Stimulated activated CD4-positive, alpha-beta T cell treated with anti-CD3 and anti-CD28 coated beads, Interleukin-15, amount 100 ng/mL, for 1 hour (primary cell): ENCODE data around the gene DSE.

Experiments used
- DNase-seq, 2 donors: peaks; one replicate each; pipeline ENCODE4 v3.0.0-alpha.2; 2020; ENCODE audit warnings: low read depth in 1 of 2, low spot score in 1 of 2

The DSE gene

DNA sequence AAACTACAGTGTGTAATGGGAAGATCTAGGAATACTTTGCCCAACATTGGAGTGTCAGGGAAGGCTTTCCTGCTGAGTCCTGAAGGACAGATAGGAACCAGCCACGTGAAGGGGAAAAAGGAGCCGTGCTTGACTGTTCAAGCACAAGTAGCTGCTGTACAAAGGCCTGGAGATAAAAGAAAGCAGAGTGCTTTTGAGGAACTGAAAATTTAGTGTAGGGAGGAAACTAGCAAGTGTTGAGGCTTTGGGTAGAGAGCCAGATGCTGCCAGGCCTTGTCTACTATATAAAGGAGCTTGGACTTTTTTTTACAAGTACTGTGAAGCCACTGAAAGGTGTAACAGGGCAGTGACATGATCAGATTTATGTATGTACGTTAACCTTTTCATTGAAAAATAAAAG is 39.0 kb downstream of the DSE start:
- DNase-seq = no peak

DNA sequence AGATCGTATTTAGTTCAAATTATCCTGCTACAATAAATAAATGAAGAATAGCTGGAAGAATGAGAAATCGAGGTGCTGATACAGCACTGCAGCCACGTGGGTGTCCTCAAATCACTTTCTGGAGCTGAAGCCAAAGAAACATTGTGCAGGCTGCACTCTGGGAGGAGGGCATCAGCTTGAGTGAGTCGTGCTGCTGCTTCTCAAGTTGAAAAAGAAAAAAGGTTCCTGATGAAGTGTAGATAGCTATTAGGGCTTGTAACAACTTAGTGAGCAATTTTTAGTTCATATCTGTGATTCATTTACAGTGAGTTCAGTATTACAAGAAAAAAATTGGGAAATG is 40.5 kb downstream of the DSE start:
- DNase-seq = no peak

DNA sequence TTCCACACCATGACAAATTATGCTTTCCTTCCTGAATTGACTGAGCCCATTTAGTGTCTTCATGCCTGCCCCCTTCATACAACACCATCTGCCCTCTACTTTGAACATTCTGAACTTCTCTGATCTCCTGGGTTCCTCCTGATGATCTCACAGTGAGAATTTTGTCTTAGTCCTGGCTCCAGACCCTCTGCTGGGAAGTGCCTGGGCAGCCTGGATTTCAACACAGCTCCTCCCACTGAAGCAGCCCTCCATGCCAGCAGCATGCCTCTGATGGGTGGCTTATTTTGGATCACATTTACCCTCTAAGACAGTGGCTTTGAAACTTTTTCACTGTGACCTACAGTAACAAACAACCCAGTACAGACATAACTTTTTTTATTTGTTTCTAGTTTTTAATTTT is 41.5 kb downstream of the DSE start:
- DNase-seq = no peak

DNA sequence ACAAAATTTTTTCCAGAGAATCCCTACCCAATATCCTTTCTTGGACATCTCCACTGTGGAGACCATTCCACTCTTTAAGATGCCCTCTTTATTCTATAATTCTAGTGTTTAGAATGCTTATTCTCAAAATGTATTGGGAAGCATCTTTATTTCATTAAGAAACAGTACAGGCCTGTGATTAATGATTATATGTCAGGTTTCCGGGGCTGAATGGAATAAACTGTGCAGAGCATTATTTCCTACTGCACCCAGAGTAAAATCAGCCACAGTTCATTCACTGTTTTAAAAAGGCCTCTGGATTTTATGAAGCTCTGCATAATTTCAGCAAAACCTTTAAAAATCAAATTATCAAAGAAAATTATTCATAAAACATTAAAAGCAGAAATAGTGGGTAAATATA is 42.6 kb downstream of the DSE start:
- no peak for DNase-seq

DNA sequence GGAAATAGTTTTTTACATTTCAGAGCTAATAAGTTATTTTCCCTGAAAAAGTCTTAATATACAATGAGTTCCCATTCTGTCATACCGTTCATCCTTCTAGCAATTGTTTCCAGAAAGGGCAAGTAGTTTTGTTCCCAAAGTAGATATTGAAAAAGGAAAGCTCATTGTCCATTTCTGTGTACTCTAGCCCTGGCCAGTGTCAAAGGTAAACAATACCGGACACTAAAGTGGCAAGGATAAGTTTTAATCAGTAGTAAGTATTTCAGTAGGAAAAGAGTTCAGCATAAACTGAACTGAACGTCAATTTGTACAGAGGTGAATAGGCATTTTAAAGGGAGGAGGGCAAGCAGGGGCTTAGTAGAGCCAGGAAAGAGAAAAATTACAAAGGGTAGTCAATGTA is 46.9 kb downstream of the DSE start:
- no peak for DNase-seq

DNA sequence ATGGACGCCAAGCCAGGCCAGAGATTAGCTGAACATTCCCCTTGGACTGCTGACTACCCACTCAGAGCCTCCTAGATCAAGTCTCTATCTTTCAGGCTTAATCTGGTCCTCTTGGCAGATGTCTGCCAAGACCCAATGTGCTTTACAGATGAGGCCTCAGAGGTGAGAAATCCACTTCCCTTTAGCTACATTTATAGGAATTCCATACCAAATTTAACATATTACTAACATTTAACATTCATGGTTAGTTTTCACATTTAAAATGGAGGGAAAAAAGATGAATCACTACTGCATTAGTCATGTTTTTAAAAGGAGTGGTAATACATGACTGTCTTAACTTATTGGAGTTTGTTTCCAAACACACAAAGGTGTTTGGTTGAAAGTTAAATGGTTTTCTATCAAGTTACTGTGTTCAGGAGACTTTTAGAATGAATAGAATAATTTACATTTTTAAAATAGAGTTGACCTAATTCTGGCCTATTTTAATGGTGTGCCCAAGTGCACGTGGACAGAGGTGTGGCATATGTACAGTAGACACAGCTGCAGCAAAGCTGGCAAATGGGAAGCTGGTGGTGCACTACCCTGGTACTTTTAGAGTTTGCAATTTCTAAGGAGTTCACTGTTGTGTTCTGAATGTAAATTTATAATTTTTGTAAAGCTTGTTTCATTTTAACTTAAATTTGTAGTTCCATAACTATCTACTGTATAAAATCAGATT is 48.5 kb downstream of the DSE start:
- no peak for DNase-seq

DNA sequence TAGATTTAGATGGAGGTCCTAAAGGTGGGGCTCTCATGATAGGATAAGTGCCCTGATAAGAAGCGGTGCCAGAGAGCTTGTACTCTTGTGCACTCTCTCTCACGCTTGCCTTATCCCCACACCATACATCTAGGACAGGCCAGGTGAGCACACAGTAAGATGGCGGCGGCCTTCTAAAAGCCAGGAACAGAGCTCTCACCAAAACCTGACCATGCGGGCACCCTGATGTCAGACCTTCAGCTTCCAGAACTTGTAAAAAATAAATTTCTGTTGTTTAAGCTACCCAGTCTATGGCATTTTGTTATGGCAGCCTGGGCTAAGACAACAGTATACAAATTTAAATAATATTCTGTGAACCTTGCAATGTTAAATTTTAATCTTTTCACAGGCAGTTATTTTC is 49.6 kb downstream of the DSE start:
- no peak for DNase-seq

DNA sequence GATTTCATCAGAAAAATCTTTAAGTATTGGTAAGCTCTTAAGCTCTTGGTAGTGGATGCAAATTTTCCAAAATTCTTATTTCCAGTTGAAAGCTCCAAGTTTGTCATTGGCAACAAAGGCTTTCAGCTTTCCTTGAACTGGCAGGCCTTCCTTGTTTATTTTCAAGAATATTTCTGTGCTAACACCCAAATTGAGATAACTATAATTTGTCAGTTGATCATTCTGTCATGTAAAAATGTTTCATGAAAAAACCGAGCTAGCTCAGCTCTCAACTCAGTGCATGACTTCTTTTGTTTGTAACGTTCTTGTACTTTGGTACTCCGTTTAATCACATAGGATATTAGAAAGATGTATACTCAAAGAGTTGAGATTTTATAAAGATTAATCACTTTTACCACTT is 51.5 kb downstream of the DSE start:
- DNase-seq = no peak

DNA sequence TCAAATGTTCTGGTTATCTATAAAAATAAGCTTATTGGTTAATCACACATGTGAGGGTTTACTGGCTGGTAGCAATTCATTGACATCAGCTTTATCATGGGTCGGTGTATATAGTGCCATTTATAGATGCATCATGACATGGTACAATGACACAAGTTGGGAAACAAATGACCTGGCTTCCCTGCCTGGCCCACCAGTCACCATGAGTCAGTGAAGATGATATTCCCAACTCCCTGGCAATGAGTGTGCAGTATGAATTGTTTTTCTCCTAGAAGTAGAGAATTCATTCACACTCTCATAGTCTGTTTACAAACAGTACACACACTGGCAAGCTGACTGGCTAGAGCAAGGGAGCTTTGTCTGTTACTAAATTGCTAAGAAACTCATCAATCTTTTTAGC is 53.3 kb downstream of the DSE start:
- DNase-seq = no peak

DNA sequence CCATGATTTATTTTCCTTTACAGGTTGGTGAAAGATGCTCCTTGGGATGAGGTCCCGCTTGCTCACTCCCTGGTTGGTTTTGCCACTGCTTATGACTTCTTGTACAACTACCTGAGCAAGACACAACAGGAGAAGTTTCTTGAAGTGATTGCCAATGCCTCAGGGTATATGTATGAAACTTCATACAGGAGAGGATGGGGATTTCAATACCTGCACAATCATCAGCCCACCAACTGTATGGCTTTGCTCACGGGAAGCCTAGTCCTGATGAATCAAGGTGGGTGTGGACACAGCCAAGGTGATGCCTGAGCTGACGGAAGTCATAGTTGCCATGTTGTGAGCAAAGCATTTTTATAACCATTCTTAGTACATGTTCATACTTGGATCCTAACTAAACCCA is 55.8 kb downstream of the DSE start:
- DNase-seq = no peak

DNA sequence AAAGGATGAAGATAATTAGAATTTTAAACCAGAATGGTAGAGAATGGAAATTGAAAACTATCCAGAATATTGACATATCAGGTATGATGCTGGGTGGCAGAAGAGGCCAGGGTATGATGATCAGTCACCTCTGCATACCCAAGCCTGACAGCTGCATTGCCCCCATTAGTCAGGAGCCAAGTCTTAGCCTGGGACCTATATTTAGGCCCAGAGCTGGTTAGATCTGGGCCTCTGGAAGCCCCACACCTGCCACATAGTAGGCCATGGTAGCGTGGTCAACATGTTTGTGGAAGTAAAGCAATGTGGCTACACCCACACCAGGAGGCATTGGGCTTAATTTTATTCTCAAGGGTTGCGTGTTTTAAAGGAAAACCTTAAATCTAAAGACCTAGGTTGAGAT is 58.4 kb downstream of the DSE start:
- DNase-seq = no peak

DNA sequence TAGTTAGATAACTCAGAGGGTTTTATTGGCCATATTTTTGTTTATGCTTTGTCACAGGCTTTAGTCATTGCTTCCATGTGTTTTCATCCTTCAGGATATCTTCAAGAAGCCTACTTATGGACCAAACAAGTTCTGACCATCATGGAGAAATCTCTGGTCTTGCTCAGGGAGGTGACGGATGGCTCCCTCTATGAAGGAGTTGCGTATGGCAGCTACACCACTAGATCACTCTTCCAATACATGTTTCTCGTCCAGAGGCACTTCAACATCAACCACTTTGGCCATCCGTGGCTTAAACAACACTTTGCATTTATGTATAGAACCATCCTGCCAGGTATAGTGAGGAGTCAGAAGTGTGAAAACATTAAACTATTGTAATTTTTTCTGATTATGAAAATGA is 60.1 kb downstream of the DSE start:
- DNase-seq = no peak

DNA sequence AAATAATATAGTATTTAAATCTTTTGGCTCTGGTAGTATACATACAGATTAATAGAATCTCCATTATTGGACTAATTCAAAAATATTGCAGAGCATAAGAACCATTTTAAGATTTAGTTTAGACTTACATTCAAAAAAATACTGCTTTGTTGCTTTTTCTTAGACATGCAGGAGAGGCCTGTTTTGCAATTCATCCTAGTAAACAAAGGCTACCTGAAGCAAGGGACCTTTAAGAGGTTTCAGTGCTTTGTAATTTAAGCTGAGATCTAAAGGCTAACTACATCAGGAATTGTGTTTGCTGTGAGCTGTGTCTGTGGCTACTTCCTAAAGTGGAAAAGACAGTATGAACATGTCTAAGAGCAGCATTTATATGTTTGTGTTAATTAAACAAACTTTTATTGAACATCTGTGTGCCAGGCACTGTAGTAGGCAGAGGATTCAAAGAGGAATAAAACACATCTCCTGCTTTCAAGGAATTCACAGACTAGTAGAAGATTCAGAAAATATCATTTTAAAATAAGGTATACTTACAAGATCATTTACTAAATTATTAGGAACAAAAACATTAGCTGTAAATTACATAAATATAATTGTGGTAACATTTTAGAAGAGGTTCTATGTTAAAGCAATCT is 61.3 kb downstream of the DSE start:
- no peak for DNase-seq

DNA sequence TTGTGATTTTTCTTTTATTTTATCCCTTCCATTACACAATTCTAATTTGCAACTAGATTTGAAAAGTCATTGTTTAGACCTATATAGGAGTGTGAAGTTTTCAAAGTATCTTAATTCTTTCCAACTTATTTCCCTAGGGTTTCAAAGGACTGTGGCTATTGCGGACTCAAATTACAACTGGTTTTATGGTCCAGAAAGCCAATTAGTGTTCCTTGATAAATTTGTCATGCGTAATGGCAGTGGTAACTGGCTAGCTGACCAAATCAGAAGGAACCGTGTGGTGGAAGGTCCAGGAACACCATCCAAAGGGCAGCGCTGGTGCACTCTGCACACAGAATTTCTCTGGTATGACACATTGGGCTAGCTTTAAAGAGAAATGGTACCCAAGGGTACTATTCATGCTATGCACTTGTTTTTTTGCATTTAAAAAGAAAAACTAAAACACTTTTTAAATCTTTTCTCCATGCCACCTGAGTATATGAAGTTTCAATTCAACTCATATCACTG is 62.5 kb downstream of the DSE start:
- no peak for DNase-seq

DNA sequence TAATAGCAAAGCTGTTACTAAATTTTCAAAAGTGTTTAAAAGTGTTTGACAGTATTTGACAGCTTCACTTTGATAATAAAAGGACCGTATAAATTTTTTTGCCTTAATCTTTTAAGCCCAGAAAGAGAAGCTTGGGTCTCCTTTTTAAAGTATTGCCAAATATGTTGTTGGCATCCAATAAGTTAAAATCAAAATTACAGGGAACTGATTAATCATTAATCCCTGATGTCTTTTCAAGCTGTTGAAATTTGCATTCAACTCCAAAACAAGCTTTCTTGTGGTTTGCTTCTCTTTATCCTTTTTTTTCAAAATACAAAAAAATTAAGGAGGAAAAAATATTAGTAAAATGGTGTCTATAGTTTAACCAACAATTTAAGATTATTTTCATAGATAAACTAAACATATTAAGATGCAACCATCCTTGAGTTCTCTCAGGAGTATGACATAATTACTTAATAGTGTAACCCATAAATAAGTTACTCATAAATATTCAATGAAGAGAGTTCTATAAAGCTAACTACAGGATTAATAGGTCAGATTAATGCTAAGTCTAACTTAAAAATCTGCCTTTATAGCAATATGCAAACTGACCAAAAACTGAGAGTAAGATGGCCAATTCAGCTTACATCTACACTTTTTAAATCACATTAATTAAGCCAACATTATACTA is 63.4 kb downstream of the DSE start:
- no peak for DNase-seq

DNA sequence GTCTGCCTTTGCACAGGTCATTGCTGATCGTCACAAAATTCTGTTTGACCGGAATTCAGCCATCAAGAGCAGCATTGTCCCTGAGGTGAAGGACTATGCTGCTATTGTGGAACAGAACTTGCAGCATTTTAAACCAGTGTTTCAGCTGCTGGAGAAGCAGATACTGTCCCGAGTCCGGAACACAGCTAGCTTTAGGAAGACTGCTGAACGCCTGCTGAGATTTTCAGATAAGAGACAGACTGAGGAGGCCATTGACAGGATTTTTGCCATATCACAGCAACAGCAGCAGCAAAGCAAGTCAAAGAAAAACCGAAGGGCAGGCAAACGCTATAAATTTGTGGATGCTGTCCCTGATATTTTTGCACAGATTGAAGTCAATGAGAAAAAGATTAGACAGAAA is 65.8 kb downstream of the DSE start:
- DNase-seq = no peak

DNA sequence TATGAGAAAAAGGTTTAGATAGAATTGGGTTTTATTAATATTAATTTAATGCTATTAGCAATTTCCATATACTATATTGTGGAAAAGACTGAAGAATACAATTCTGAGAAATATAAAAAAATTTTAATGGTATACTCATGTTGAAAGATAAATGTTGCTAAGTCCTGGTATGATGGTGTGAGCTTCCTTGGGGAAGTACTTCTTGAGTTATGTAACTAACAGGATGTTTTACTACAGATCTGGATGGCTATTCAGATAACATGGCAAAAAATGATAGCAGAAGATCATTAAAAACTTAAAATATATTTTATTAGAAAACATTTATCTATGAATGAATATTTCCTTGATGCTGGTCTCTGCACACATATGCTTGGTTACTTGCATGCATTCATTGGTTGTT is 66.9 kb downstream of the DSE start:
- no peak for DNase-seq

DNA sequence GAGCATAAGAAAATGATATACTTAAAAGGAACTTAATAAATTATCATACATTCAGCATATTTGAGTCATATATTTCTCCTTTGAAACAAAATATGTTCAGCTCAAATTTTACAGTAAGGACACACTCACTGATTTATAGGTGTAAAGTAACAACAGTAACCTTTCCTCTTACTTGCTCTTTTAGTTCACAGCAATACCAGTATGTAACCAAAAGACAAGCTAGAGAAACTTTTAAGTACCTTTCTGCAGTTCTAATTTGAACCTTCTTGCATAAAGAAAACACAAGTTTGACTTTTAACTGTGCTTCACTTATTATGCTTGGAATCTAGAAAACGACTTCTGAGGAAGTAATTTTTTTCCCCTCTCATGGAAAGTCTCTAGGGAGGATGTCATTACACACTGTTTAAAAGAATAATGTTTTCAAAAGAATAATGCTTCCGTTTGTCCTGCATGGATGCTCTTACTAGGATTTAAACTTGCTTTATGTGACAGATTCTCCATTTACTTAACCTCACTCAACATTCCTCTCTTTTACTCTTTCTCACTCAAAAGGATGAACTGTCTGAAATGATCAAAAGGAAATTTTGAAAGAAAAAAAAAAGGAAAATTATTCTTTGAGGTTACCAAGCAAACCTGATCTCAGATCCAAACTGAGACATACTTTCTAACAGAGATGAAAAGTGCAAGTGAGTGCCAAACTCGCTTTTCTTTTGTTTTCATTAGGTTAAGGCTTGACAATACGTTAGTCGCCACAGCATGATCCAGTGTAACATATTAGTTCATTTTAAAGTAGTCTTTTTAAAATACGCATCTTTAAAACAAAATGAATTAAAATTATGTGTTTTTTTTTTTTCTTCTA is 68.1 kb downstream of the DSE start:
- DNase-seq = no peak

DNA sequence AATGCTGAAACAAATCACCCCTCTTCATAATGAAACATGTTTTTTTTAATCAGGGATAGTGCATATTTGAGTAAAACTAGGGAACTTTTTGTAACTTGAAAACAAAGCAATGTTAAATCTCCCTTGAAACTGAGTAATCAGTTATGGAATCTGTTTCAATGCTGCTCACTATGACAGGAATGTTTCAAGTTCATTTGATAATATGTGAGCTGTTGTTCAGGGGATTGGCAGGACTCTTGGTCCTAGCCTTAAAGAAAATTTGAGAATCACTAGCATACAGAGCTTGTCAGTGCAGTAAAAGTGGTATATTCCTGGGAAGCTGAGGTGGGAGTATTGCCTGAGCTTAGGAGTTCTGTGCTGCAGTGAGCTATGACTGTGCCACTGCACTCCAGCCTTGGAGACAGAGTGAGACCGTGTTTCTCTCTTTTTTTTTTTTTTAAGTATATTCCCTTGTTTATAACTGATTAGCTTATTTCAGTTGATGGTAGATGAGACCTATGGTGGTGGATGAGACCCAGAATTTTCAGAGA is 68.8 kb downstream of the DSE start:
- DNase-seq = no peak

DNA sequence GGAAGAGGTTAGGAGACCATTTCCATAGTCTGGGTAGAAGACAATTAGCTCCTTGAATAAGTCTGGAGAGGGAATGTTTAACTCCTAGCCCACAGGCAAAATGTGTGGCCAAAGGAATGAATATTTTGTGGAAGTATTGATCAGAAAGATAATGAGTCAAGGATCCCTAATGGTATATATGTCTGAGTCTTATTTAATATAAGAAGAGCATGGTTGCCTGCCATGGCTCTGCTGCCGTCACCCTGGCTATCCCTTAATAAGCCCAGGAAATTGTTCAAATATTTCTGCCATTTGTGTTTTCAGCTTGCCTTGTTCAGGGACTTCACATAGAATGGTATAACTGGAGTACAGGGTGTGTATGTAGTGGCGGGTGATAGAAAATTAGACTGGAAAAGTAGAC is 72.4 kb downstream of the DSE start:
- DNase-seq = no peak

DNA sequence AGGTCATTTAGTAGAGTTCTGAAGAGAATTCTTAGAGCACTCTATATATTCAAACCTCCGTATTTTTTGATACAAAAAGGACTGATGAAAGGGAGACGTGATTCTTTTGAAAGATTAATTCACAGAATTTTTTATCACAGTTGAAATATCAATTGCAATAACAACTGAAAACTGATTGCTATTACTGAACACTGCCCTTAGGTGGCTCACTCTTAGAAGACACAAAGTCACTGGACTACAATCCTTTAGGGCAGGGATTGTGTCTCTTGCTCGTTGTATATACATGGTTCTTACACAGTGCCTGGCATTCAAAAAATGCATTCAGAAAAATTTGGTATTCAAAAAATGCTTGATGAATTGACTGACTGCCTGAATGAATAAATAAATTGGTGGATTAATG is 73.3 kb downstream of the DSE start:
- DNase-seq = no peak

DNA sequence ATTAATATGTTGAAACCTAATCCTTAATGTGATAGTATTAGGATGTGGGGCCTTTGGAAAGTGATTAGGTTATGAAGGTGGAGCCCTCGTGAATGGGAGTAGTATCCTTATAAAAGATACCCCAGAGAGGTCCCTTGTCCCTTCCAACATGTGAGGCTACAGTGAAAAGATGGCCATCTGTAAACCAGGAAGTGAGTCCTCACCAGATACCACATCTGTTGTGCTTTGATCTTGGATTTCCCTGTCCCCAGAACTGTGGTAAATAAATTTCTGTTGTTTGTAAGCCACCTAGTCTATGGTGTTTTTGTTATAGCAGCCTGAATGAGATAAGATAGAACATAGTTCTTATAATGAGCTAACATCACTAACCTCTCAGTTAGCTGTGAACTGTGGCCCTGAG is 73.8 kb downstream of the DSE start:
- no peak for DNase-seq
